SK-N-SH (cell line): ENCODE data around the gene G6PC2. TPM values are rescaled to one million over a fixed set of nuclear protein-coding genes. Genes with fewer than 3 reads are reported as not detected.
"Not testable (repeated sequence)": the region's sequence is repeated elsewhere in the genome, so short reads cannot be mapped to it uniquely, and the experiment has no call there.

ENCODE experiments used
- CTCF ChIA-PET: fragments of 300-600, 350-600 bp; formaldehyde crosslinking; extraction: SDS; loops from one replicate; lab custom pipeline; 2021; lab: Yijun Ruan, JAX
- POLR2A ChIA-PET: fragments of 350-600 bp; sonication (Branson Sonifier 250); formaldehyde crosslinking; extraction: SDS; loops from one replicate; lab custom pipeline; 2020; ENCODE audit warnings: antibody characterized with exemption, inconsistent platforms; lab: Yijun Ruan, JAX
- DNase-seq: peaks from one replicate; pipeline ENCODE4 v3.0.0; 2012
- H2AFZ ChIP-seq: fragments of 200-600 bp; sonication (generic); 2 replicates; pipeline ENCODE4 v1.8.1; 2016; ENCODE audit warnings: antibody characterized with exemption, mild to moderate bottlenecking, low read depth
- H3F3A ChIP-seq: fragments of 200-600 bp; sonication (generic); replicated peaks from 2 replicates; pipeline ENCODE3; 2016; ENCODE audit warnings: antibody characterized with exemption, mild to moderate bottlenecking; ENCODE audit not compliant: insufficient read depth
- H3K27ac ChIP-seq, 2 experiments: fragments of 200-500 bp in 1 of 2; fragments of 200-600 bp in 1 of 2; sonication (Bioruptor generic) in 1 of 2; sonication (generic), shearing (Covaris generic) in 1 of 2; 2 replicates each; pipeline versions ENCODE4 v1.5.1 to v1.6.1; 2014 to 2016; ENCODE audit warnings: low read depth in 2 of 2, inconsistent platforms in 1 of 2, low read length in 1 of 2, mild to moderate bottlenecking in 1 of 2, mixed read lengths in 1 of 2
- H3K27me3 ChIP-seq: fragments of 200-600 bp; sonication (generic), shearing (Covaris generic); 2 replicates; pipeline ENCODE4 v1.6.1; 2016; ENCODE audit warnings: mixed run types; ENCODE audit not compliant: insufficient read depth
- H3K36me3 ChIP-seq, 2 experiments: fragments of 200-500 bp in 1 of 2; fragments of 200-600 bp in 1 of 2; sonication (Bioruptor generic) in 1 of 2; sonication (generic) in 1 of 2; replicated peaks in 1 of 2; 2 replicates each; pipeline versions ENCODE3 to v1.5.1; 2014 to 2016; ENCODE audit warnings: low read length in 1 of 2, mild to moderate bottlenecking in 1 of 2; ENCODE audit not compliant: insufficient read depth in 2 of 2, control insufficient read depth in 1 of 2
- H3K4me1 ChIP-seq, 2 experiments: fragments of 200-500 bp in 1 of 2; fragments of 200-600 bp in 1 of 2; sonication (Bioruptor generic) in 1 of 2; sonication (generic), shearing (Covaris generic) in 1 of 2; 2 replicates each; pipeline versions ENCODE4 v1.5.1 to v1.6.1; 2014 to 2016; ENCODE audit warnings: low read depth in 1 of 2, low read length in 1 of 2, mixed run types in 1 of 2; ENCODE audit not compliant: insufficient read depth in 2 of 2, control insufficient read depth in 1 of 2
- H3K4me2 ChIP-seq: fragments of 200-600 bp; sonication (generic), shearing (Covaris generic); 2 replicates; pipeline ENCODE4 v1.6.1; 2017; ENCODE audit warnings: mixed run types
- H3K4me3 ChIP-seq, 2 experiments: fragments of 200-500 bp in 1 of 2; fragments of 200-600 bp in 1 of 2; sonication (Bioruptor generic) in 1 of 2; sonication (generic), shearing (Covaris generic) in 1 of 2; 2 replicates each; pipeline versions ENCODE4 v1.5.1 to v1.8.1; 2014 to 2016; ENCODE audit warnings: low read depth in 2 of 2, inconsistent platforms in 1 of 2, low read length in 1 of 2, mild to moderate bottlenecking in 1 of 2, mixed read lengths in 1 of 2, moderate library complexity in 1 of 2
- H3K79me2 ChIP-seq: fragments of 200-600 bp; sonication (generic); 2 replicates; pipeline ENCODE4 v1.8.1; 2017; ENCODE audit warnings: mild to moderate bottlenecking; ENCODE audit not compliant: insufficient read depth
- H3K9ac ChIP-seq: fragments of 200-600 bp; sonication (generic); 2 replicates; pipeline ENCODE4 v1.6.1; 2017; ENCODE audit warnings: mixed run types
- H3K9me2 ChIP-seq: fragments of 200-600 bp; sonication (generic); 2 replicates; pipeline ENCODE4 v1.6.1; 2017; ENCODE audit warnings: mixed run types
- H3K9me3 ChIP-seq: fragments of 200-600 bp; sonication (generic); 2 replicates; pipeline ENCODE4 v1.6.1; 2017; ENCODE audit warnings: mixed run types, mild to moderate bottlenecking, moderate library complexity
- H4K20me1 ChIP-seq: fragments of 200-600 bp; sonication (generic); 2 replicates; pipeline ENCODE4 v1.6.1; 2017; ENCODE audit warnings: mild to moderate bottlenecking, mixed run types; ENCODE audit not compliant: insufficient read depth
- EP300 ChIP-seq, 2 experiments: IDR thresholded peaks; 2 replicates each; pipeline versions ENCODE4 v1.4.0 to v1.6.1; 2012; ENCODE audit warnings: borderline replicate concordance in 1 of 2, low read depth in 1 of 2, low read length in 1 of 2
- EZH2phosphoT487 ChIP-seq: fragments of 200-600 bp; sonication (generic); IDR thresholded peaks from 2 replicates; pipeline ENCODE4 v1.6.1; 2017; ENCODE audit warnings: low read depth, mixed run types, mild to moderate bottlenecking, antibody characterized with exemption, moderate library complexity, borderline replicate concordance
- FOXJ3 ChIP-seq: sonication (generic); formaldehyde crosslinking; IDR thresholded peaks from 2 replicates; pipeline ENCODE4 v1.5.1; 2020; ENCODE audit warnings: mild to moderate bottlenecking, missing genetic modification reagents
- FOXM1 ChIP-seq: IDR thresholded peaks from 2 replicates; pipeline ENCODE4 v1.4.0; 2012; ENCODE audit warnings: low read depth, mild to moderate bottlenecking
- GATA2 ChIP-seq: sonication (generic); formaldehyde crosslinking; IDR thresholded peaks from 2 replicates; pipeline ENCODE4 v1.5.0; 2020; ENCODE audit warnings: mild to moderate bottlenecking, missing genetic modification reagents
- MXI1 ChIP-seq: IDR thresholded peaks from 2 replicates; pipeline ENCODE4 v1.6.1; 2012; ENCODE audit warnings: mild to moderate bottlenecking, low read depth, low read length, improper control_type of control experiment
- RCOR1 ChIP-seq: fragments of 150-350 bp; IDR thresholded peaks from 2 replicates; pipeline ENCODE4 v1.6.1; 2017; ENCODE audit warnings: antibody characterized with exemption, low read length
- RFX5 ChIP-seq: IDR thresholded peaks from 2 replicates; pipeline ENCODE4 v1.6.1; 2012; ENCODE audit warnings: mild to moderate bottlenecking, improper control_type of control experiment, low read length
- RXRA ChIP-seq: IDR thresholded peaks from 2 replicates; pipeline ENCODE4 v1.4.0; 2012; ENCODE audit warnings: low read depth, mild to moderate bottlenecking, borderline replicate concordance
- SIN3A ChIP-seq: IDR thresholded peaks from 2 replicates; pipeline ENCODE4 v1.6.1; 2012; ENCODE audit warnings: low read depth, mild to moderate bottlenecking, low read length, moderate library complexity, borderline replicate concordance
- TAF1 ChIP-seq: IDR thresholded peaks from 2 replicates; pipeline ENCODE4 v1.6.1; 2012; ENCODE audit warnings: low read depth, mild to moderate bottlenecking, low read length, moderate library complexity, borderline replicate concordance
- TEAD4 ChIP-seq: IDR thresholded peaks from 2 replicates; pipeline ENCODE4 v1.4.0; 2012; ENCODE audit warnings: mild to moderate bottlenecking, borderline replicate concordance; ENCODE audit not compliant: insufficient read depth
- WGBS: methylation state at CpG from one replicate; pipeline ENCODE4 v1.1.6; 2017; ENCODE audit warnings: low lambda C conversion rate; 5-methylcytosine and 5-hydroxymethylcytosine counted together
- polyA plus RNA-seq, 3 experiments: library from polyadenylated mRNA; depleted of rRNA; stranded (reverse); fragments of >200 nt; gene quantifications; 2 replicates each; pipeline ENCODE4 v1.2.3, GENCODE V29; 2012
- TF ChIP-seq, protein P1 (sequence below): fragments of 200-600 bp; sonication (generic); IDR thresholded peaks from 2 replicates; pipeline ENCODE4 v1.6.1; 2017; ENCODE audit warnings: antibody characterized with exemption, mild to moderate bottlenecking, moderate library complexity
- TF ChIP-seq, protein P2 (sequence below): IDR thresholded peaks from 2 replicates; pipeline ENCODE4 v1.4.0; 2012; ENCODE audit warnings: low read depth
- TF ChIP-seq, protein P3 (sequence below): IDR thresholded peaks from 2 replicates; pipeline ENCODE4 v1.4.0; 2012; ENCODE audit warnings: low read depth, borderline replicate concordance
- TF ChIP-seq, protein P4 (sequence below): fragments of 150-350 bp; IDR thresholded peaks from 2 replicates; pipeline ENCODE4 v1.6.1; 2017; ENCODE audit warnings: antibody characterized with exemption, low read length, low read depth, borderline replicate concordance
- TF ChIP-seq, protein P5 (sequence below): IDR thresholded peaks from 2 replicates; pipeline ENCODE4; 2012

G6PC2 gene
- polyA plus RNA-seq, 1 of the 3 experiments (the other 2 are of a cell fraction): not detected

DNA sequence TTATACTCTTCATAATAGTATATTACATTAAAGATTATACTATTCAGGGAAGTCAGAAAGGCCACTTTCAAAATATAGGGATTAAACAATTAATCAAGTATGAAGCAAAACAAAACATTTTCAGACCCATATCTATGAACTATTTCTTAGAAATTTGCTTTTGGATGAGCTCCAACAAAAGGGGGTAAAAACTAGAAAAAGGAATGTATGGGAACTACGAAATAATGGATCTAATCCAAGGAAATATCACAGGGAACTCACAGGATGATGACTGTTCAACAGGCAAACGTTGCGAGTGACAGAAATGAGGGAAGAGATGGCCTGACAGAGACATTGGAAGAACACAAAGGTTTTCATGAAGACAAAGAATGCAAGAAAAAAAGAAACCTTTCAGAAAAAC lies 27.9 kb downstream of the G6PC2 start:
- DNase-seq: no peak
- H3K27me3 ChIP-seq: peaks cover 4% of the 10 kb centered on the region; the same call in 1 of the 2 replicates
- H4K20me1 ChIP-seq: no peaks in the 10 kb centered on the region
- no peak overlapping the region for H3K4me2 ChIP-seq
- WGBS: 36% methylated on average over 3 of the region's 3 CpGs
- no peaks in the 10 kb centered on the region for H3K9me2 ChIP-seq
- H3K79me2 ChIP-seq: no peaks in the 10 kb centered on the region
- H3K4me3 ChIP-seq: no peak overlapping the region
- CTCF ChIA-PET: no interaction called here
- H3K27ac ChIP-seq: no peak overlapping the region
- H3K4me1 ChIP-seq: peaks cover 0 to 2% of the 10 kb centered on the region in 2 experiments; a peak in 2 of 4 replicates
- no peak overlapping the region for H2AFZ ChIP-seq
- H3K9ac ChIP-seq: no peak overlapping the region
- no peaks in the 10 kb centered on the region for H3F3A ChIP-seq
- POLR2A ChIA-PET: no interaction called here
- H3K36me3 ChIP-seq: no peaks in the 10 kb centered on the region
- H3K9me3 ChIP-seq: no peaks in the 10 kb centered on the region
- no peak for TF ChIP-seq GATA2 (CRISPR knock-in tag)
- TF ChIP-seq FOXJ3: no peak
- TF ChIP-seq, protein P1, sequence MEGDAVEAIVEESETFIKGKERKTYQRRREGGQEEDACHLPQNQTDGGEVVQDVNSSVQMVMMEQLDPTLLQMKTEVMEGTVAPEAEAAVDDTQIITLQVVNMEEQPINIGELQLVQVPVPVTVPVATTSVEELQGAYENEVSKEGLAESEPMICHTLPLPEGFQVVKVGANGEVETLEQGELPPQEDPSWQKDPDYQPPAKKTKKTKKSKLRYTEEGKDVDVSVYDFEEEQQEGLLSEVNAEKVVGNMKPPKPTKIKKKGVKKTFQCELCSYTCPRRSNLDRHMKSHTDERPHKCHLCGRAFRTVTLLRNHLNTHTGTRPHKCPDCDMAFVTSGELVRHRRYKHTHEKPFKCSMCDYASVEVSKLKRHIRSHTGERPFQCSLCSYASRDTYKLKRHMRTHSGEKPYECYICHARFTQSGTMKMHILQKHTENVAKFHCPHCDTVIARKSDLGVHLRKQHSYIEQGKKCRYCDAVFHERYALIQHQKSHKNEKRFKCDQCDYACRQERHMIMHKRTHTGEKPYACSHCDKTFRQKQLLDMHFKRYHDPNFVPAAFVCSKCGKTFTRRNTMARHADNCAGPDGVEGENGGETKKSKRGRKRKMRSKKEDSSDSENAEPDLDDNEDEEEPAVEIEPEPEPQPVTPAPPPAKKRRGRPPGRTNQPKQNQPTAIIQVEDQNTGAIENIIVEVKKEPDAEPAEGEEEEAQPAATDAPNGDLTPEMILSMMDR: no peak
- TF ChIP-seq, protein P2, sequence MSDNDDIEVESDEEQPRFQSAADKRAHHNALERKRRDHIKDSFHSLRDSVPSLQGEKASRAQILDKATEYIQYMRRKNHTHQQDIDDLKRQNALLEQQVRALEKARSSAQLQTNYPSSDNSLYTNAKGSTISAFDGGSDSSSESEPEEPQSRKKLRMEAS: no peak
- no peak for TF ChIP-seq TAF1
- TF ChIP-seq EZH2phosphoT487: no peak
- TF ChIP-seq SIN3A: no peak
- no peak for TF ChIP-seq MXI1
- TF ChIP-seq RFX5: no peak
- no peak for TF ChIP-seq FOXM1
- TF ChIP-seq TEAD4: no peak
- TF ChIP-seq, protein P3, sequence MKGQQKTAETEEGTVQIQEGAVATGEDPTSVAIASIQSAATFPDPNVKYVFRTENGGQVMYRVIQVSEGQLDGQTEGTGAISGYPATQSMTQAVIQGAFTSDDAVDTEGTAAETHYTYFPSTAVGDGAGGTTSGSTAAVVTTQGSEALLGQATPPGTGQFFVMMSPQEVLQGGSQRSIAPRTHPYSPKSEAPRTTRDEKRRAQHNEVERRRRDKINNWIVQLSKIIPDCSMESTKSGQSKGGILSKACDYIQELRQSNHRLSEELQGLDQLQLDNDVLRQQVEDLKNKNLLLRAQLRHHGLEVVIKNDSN: no peak

DNA sequence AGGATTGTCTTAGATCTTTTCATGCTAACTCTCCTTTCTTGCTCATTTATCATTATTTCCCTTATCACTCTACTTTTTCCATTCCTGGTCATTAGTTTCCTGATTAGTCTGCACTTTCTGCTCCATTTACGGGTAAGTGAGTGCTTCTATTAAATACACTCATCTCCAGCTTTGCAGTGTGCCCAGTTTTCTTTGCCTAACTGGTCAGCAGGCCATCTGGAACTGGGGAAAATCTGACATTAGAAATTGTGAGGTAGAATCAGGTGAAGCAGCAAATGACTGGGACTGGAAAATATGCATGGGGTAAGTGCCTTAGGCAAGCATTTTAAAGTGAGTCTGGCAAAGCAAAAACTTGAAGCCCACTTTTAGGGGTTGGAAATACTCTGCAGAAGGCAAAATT lies 29.2 kb downstream of the G6PC2 start:
- no peaks in the 10 kb centered on the region for H3K9me3 ChIP-seq
- ChIA-PET POLR2A (no interaction called here), CTCF (interaction anchor here (1.0 to 1.2 kb wide), 2 partner anchors 17 to 284 kb away, joined by 3 read pairs; no protein-coding TSS in a partner anchor)
- peaks cover 4% of the 10 kb centered on the region; the same call in 1 of the 2 replicates for H3K27me3 ChIP-seq
- H3K4me1 ChIP-seq: peaks cover 0 to 2% of the 10 kb centered on the region in 2 experiments; a peak in 2 of 4 replicates
- no peak for TF ChIP-seq EZH2phosphoT487
- TF ChIP-seq RCOR1: no peak
- TF ChIP-seq EP300 (IDR thresholded peaks at IDR 0.05; ENCODE audit: borderline replicate concordance in 1 of 2, low read depth in 1 of 2, low read length in 1 of 2): no peak
- TF ChIP-seq RXRA: no peak
- TF ChIP-seq, protein P4, sequence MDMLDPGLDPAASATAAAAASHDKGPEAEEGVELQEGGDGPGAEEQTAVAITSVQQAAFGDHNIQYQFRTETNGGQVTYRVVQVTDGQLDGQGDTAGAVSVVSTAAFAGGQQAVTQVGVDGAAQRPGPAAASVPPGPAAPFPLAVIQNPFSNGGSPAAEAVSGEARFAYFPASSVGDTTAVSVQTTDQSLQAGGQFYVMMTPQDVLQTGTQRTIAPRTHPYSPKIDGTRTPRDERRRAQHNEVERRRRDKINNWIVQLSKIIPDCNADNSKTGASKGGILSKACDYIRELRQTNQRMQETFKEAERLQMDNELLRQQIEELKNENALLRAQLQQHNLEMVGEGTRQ: no peak
- TF ChIP-seq, protein P5, sequence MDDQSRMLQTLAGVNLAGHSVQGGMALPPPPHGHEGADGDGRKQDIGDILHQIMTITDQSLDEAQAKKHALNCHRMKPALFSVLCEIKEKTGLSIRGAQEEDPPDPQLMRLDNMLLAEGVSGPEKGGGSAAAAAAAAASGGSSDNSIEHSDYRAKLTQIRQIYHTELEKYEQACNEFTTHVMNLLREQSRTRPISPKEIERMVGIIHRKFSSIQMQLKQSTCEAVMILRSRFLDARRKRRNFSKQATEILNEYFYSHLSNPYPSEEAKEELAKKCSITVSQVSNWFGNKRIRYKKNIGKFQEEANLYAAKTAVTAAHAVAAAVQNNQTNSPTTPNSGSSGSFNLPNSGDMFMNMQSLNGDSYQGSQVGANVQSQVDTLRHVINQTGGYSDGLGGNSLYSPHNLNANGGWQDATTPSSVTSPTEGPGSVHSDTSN: no peak
- no peak for TF ChIP-seq TAF1
- no peak for TF ChIP-seq MXI1
- no peaks in the 10 kb centered on the region for H3K36me3 ChIP-seq
- no peaks in the 10 kb centered on the region for H3K9me2 ChIP-seq
- no peak overlapping the region for H3K27ac ChIP-seq
- H3K4me2 ChIP-seq: no peak overlapping the region
- no peak for DNase-seq
- no peak overlapping the region for H3K9ac ChIP-seq
- H3F3A ChIP-seq: no peaks in the 10 kb centered on the region
- no peaks in the 10 kb centered on the region for H4K20me1 ChIP-seq
- no peak overlapping the region for H2AFZ ChIP-seq
- 41% methylated on average over 1 of the region's 1 CpG for WGBS
- no peaks in the 10 kb centered on the region for H3K79me2 ChIP-seq
- H3K4me3 ChIP-seq: no peak overlapping the region

DNA sequence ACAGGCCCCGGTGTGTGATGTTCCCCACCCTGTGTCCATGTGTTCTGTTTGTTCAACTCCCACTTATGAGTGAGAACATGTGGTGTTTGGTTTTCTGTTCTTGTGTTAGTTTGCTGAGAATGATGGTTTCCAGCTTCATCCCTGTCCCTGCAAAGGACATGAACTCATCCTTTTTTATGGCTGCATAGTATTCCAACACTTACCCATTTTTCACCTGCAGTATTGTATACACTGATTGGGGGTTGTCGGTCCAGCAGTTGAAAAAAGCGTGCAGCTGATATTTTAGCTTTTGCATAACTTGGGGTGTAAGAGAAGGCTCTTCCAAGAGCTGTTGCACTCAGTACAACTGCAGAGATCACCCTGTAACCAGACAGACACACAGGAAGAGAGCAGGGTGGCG lies 31.1 kb downstream of the G6PC2 start:
- DNase-seq, H4K20me1 ChIP-seq, H3K27me3 ChIP-seq, H3K4me1 ChIP-seq, H3F3A ChIP-seq, CTCF ChIA-PET, H3K9ac ChIP-seq, H3K79me2 ChIP-seq, H3K9me3 ChIP-seq, POLR2A ChIA-PET, H3K4me2 ChIP-seq, H3K36me3 ChIP-seq, H3K9me2 ChIP-seq, H3K4me3 ChIP-seq, H2AFZ ChIP-seq, H3K27ac ChIP-seq: not testable (repeated sequence)
- WGBS: 49% methylated on average over 4 of the region's 4 CpGs
